Kasumi-1 (cell line): Measurements from ENCODE around the gene CPZ.
A peak's percentile ranks its signal among the peaks of the same experiment; 100 is the strongest.

Source experiments
- DNase-seq, 2 experiments: peaks; one replicate each; lab custom pipeline; 2025; lab: John Stamatoyannopoulos, UW

Gene CPZ

DNA sequence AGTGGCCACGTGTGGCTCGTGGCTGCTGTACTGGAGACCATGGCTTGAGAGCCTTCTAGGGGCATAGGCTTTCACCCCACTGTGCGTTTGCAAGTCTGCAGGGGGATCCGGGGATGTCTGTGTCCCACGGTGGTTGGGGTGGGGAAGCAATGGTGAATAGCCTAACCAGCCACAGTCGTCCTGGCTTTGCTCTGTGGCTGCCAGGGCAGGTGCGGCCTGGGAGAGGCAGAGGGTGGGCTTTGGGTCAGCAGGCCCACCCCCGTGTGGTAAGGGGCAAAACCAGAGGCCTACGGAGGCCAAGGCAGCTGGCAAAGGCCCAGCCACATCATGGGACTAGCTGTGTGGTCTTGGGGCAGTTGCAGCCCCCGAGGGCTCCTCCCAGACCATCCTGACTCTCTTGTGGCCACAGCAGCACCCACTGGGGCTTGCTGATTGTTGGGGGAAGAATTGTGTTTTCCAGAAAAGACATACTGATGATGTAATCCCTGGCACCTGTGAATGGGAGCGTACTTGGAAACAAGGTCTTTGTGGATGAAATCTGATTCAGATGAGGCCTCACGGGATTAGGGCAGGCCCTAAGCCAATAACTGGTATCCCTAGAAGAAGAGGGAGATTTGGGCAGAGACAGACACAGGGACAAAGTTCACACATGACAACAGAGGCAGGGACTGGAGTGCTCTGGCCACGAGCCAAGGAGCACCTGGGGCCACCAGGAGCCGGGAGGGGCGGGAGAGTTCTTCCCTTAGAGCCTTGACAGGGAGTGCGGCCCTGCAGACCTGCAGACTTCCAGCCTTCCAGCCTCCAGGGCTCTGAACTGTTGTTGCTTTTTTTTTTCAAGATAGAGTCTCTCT lies 2.9 kb downstream of the CPZ start:
- DNase-seq, result no peak

DNA sequence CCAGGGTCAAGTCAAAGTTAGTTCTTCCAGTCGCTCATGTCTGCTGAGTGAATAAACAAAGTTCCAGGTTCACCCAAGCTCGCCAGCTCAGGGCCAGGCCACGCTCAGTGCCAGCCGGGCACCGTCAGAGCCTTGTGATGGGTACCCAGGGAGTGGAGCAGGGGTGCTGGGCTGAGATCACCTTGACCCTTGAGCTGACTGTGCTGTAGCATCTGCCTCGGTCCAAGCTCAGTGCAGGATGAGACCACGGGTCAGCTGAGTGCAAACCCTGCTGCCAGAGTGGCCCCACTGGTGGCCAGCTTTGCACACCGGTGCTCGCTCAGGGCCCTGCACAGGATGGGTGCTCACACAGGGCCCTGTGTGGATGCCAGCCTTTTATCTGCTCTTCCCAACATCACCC lies 4.3 kb downstream of the CPZ start:
- DNase-seq, result no peak

- DNase-seq, result no peak
These were observed 4.8 kb downstream of the CPZ start for GRCh38 chr4:8597319-8597718.

GRCh38 chr4:8597791-8598190 lies 5.2 kb downstream of the CPZ start:
- no peak for DNase-seq

GRCh38 chr4:8598391-8599090 lies 6.0 kb downstream of the CPZ start:
- DNase-seq, result no peak

DNA sequence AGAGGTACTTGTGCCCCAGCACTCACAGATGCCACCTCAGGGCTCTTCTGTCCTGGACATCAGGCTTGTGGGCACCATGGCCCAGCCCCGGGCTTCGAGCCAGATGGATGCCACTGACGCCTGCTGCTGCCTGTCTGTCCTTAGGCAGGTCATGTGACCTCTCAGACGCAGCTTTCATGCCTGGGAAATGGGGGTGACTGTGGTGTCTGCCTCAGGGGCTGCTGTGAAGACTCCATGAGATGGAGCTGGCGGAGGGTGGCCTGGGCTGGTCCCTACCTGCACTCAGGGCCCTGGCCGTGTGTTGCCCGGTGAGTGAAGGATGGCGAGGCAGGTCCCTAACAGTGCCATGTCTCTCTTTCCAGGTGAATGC lies 6.5 kb downstream of the CPZ start:
- no peak for DNase-seq

DNA sequence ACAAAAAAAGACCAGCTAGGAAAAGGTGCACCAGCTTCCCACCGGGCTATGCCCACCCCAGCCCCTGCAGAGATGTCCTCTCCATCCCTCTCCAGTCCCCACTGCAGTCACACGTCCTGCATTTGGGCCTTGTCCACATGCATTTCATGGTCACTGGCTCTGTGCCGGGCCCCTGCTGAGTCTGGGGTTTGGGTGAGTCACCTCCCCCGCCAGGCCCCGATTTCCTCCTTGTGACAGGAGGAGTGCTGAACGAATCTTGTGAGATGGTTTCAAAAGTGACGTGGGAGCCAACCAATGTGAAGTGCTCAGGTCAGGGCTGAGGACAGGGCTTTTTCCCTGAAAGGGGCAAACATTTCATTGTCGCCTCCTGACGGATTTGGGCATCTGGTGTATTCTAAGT lies 7.1 kb downstream of the CPZ start:
- DNase-seq, result peak in 1 of 2 experiments; percentile 8

GRCh38 chr4:8600266-8600665 lies 7.7 kb downstream of the CPZ start:
- no peak for DNase-seq

DNA sequence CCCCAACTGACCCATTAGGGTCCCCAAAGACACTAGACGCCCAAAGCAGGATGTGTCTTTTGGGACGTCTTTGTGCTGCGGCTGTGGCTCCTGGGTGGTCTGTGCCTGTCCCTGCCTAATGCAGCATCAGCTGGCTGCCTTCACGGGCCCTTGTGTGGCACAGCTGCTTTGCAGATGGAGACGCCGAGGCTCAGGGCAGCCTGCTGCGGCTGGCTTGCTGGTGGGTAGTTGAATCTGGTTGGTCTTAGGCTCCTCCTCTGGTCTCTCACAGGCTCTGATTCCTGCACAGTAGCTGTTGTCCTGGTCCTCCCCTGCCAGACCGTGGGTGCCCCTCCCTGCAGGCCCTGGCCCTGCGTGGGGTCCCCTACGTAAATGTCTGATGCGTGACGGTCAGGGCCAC lies 8.1 kb downstream of the CPZ start:
- no peak for DNase-seq

GRCh38 chr4:8601086-8601485 lies 8.5 kb downstream of the CPZ start:
- DNase-seq, result no peak

DNA sequence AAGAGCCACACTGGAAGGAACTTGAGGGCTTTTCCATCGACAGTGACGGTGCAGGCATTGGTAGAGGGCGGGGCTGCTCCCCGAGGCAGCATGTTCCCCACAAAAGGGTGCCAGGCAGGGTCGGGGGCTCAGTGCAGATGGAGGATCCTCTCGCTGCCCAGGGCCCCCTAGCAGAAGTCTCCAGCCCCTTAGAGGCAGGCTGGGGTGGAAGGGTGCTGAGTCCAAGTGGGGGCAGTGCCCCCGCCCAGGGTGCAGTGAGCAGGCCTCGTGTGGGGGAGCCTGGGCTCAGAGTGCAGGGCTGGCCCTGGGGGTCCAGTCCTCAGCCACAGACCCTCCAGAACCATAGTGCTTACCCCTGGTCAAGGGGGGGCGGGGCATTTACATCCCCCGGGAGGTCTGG lies 9.0 kb downstream of the CPZ start:
- DNase-seq, result no peak

DNA sequence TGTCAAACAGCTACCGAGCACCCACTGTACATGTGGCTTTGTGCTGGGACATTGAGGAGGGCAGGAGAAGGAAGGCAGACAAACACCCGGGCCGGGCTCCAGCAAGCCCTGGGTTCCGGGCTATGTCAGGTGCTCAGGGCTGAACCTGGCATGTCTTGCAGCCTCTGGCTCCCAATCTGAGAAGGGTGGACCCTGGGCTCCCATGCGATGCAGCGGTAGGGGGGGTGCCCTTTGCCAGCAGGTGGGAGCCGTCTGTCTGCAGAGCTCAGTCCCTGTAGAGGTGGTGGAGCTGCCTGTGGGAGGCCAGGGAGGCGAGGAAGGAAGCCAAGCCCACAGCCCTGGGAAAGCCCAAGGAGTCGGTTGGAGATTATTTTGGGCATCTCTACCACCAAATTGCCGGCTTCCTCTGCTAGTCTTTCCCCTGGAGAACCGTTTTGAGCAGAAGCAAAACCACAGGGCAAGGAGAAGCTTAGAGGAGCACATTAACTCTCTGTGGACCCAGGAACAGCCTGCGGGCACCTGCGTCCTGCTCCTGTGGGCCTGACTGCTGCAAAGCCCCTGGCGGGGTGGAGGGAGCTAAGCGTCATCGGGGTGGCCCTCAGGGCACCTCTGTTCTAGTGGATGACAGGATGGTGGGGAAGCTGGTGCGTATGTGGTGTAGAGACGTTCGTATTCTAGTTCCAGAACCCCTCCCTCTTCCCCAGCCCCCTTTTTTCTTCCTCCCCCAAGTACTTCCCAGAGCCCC lies 10.3 kb downstream of the CPZ start:
- peak; percentile 38 to 55 for DNase-seq

DNA sequence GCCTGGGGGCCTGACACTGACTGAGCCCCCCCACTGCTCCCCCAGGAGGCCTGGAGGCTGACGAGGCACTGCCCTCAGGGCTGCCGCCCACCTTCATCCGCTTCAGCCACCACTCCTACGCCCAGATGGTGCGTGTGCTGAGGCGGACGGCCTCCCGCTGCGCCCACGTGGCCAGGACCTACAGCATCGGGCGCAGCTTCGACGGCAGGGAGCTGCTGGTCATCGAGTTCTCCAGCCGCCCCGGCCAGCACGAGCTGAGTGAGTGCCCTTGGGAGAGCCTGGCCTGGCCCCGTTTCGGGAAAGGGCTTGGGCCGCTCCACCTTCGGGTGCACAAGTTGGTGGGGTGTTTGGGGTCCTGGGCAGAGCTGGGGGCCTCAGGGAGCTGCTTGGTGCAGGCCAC lies 11.4 kb downstream of the CPZ start:
- no peak for DNase-seq

GRCh38 chr4:8605289-8605688 lies 12.7 kb downstream of the CPZ start:
- no peak for DNase-seq

GRCh38 chr4:8606476-8606875 lies 13.9 kb downstream of the CPZ start:
- no peak for DNase-seq

DNA sequence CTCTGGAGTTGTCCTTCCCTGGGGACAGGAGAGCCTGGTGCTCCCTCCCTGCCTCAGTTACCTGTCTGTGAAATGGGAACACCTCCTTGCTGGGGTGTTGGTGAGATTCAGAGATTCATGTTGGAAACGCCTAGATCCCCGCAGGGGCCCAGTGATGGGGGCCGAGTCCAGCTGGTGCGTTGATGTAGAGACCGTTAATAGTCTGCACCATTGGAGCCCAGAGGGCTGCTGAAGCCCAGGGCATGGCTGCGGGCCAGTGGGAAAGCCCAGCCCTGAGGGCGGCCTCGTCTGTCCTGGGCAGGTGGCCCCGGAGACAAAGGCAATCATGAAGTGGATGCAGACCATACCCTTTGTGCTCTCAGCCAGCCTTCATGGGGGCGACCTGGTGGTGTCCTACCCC lies 14.4 kb downstream of the CPZ start:
- DNase-seq, result no peak

- peak in 1 of 2 experiments; percentile 6 for DNase-seq
These were observed 15.3 kb downstream of the CPZ start for GRCh38 chr4:8607603-8608481.

- DNase-seq, result no peak
These were observed 16.3 kb downstream of the CPZ start for GRCh38 chr4:8608714-8609391.

DNA sequence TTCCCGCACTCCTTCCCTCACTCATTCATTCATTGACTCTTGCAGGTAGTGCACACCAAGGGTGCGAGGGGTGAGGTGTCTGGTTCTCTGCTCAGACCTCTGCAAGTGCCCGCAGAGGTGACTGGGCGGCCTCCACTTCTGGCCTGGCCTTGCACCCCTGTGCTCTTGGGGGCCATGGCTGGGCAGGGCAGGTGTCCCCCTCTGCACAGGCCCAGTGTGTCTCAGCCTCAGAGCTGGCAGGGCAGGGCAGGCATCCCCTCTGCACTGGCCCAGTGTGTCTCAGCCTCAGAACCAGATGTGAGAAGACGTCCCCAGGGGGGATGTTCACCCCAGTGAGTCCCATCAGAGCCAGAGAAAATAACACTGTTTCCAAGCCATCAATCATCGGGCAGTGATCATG lies 16.8 kb downstream of the CPZ start:
- no peak for DNase-seq

- no peak for DNase-seq
These were observed 17.3 kb downstream of the CPZ start for GRCh38 chr4:8609824-8610350.
